ENCODE data around the gene FRMD4B. TPM values are rescaled to one million over a fixed set of nuclear protein-coding genes. Genes with fewer than 3 reads are reported as not detected.

The FRMD4B gene
- total and polyA plus RNA-seq, 10 of the 15 experiments (the other 5 are each of a cell fraction or from before 2014, with no cell fraction given): 3.9 to 11.4 (median 8.0) TPM

DNA sequence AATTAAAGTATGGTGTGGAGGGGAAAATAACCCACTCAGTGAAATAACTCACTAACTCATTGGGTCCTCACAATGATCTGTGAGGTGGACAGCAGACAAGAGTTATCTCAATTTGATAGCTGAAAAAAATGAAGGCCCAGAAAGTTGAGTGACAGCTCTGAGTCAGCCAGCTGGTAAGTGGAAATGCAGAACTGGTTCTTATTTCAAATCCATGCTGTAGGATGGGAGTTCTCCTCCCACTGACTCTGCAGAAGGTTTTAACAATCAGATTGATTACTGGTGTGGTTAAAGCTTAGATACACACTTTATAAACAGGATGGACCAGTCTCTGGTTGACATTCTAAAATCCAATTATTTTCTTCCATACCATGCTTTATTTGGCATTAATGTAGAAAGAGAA, 176.5 kb downstream of the FRMD4B start:
- no peak for FAIRE-seq
- ChIA-PET POLR2A (interaction anchor here (2.5 kb wide), 1 partner anchor 9 kb away, joined by 10 read pairs; no protein-coding TSS in a partner anchor), CTCF (interaction anchor here (1.0 to 2.8 kb wide), 7 partner anchors 9 to 104 kb away, joined by 3 to 10 read pairs (median 5); no protein-coding TSS in a partner anchor), SMC1A (ENCODE audit: uncharacterized antibody, unreplicated experiment) (interaction anchor here (0.6 to 1.6 kb wide), 11 partner anchors 9 to 97 kb away, joined by 3 to 4 read pairs (median 4); no protein-coding TSS in a partner anchor), RAD21 (ENCODE audit: unreplicated experiment) (interaction anchor here (2.1 to 3.7 kb wide), 2 partner anchors 28 to 96 kb away, joined by 8 to 12 read pairs; no protein-coding TSS in a partner anchor)
- H3K4me3 ChIP-seq: no peak overlapping the region
- no peak overlapping the region for H3K9ac ChIP-seq (ENCODE audit: control insufficient read depth, insufficient read depth, low read length)
- H4K20me1 ChIP-seq (ENCODE audit: control insufficient read depth, insufficient read depth): no peaks in the 10 kb centered on the region
- in situ Hi-C loops (cut with MboI): no loop called here
- intact Hi-C loops (cut with micrococcal nuclease; ENCODE audit: unreplicated experiment): no loop called here
- no peak overlapping the region for H2AFZ ChIP-seq (ENCODE audit: control insufficient read depth, low read depth, low read length)
- peaks cover 9% of the 10 kb centered on the region for H3K4me1 ChIP-seq (ENCODE audit: control insufficient read depth, insufficient read depth, low read length)
- BruUV-seq (replicated peaks): no TSS peak
- H3K27ac ChIP-seq (ENCODE audit: control insufficient read depth, insufficient read depth): no peak overlapping the region
- no peaks in the 10 kb centered on the region for H3K79me2 ChIP-seq (ENCODE audit: control insufficient read depth, insufficient read depth, low read length)
- H3K36me3 ChIP-seq (ENCODE audit: control insufficient read depth in 2 of 2, insufficient read depth in 2 of 2, low read length in 1 of 2): no peaks in the 10 kb centered on the region
- no peak for DNase-seq (ENCODE audit: low read depth, low spot score)
- no peak for ATAC-seq
- H3K4me2 ChIP-seq (ENCODE audit: control insufficient read depth, insufficient read depth): no peak overlapping the region
- no peak for TF ChIP-seq RCOR1 (conservative IDR thresholded peaks at IDR 0.05; ENCODE audit: low read depth, low read length)
- TF ChIP-seq, protein P1, sequence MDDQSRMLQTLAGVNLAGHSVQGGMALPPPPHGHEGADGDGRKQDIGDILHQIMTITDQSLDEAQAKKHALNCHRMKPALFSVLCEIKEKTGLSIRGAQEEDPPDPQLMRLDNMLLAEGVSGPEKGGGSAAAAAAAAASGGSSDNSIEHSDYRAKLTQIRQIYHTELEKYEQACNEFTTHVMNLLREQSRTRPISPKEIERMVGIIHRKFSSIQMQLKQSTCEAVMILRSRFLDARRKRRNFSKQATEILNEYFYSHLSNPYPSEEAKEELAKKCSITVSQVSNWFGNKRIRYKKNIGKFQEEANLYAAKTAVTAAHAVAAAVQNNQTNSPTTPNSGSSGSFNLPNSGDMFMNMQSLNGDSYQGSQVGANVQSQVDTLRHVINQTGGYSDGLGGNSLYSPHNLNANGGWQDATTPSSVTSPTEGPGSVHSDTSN (IDR thresholded peaks at IDR 0.05; ENCODE audit: insufficient replicate concordance, low read depth, low read length): peak; percentile 33
- TF ChIP-seq, protein P2, sequence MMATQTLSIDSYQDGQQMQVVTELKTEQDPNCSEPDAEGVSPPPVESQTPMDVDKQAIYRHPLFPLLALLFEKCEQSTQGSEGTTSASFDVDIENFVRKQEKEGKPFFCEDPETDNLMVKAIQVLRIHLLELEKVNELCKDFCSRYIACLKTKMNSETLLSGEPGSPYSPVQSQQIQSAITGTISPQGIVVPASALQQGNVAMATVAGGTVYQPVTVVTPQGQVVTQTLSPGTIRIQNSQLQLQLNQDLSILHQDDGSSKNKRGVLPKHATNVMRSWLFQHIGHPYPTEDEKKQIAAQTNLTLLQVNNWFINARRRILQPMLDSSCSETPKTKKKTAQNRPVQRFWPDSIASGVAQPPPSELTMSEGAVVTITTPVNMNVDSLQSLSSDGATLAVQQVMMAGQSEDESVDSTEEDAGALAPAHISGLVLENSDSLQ (IDR thresholded peaks at IDR 0.05): peak; percentile 85
- TF ChIP-seq, protein P3, sequence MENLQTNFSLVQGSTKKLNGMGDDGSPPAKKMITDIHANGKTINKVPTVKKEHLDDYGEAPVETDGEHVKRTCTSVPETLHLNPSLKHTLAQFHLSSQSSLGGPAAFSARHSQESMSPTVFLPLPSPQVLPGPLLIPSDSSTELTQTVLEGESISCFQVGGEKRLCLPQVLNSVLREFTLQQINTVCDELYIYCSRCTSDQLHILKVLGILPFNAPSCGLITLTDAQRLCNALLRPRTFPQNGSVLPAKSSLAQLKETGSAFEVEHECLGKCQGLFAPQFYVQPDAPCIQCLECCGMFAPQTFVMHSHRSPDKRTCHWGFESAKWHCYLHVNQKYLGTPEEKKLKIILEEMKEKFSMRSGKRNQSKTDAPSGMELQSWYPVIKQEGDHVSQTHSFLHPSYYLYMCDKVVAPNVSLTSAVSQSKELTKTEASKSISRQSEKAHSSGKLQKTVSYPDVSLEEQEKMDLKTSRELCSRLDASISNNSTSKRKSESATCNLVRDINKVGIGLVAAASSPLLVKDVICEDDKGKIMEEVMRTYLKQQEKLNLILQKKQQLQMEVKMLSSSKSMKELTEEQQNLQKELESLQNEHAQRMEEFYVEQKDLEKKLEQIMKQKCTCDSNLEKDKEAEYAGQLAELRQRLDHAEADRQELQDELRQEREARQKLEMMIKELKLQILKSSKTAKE (IDR thresholded peaks at IDR 0.05; ENCODE audit: low read depth, poor library complexity, severe bottlenecking): no peak
- TF ChIP-seq, protein P4, sequence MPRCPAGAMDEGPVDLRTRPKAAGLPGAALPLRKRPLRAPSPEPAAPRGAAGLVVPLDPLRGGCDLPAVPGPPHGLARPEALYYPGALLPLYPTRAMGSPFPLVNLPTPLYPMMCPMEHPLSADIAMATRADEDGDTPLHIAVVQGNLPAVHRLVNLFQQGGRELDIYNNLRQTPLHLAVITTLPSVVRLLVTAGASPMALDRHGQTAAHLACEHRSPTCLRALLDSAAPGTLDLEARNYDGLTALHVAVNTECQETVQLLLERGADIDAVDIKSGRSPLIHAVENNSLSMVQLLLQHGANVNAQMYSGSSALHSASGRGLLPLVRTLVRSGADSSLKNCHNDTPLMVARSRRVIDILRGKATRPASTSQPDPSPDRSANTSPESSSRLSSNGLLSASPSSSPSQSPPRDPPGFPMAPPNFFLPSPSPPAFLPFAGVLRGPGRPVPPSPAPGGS (IDR thresholded peaks at IDR 0.05; ENCODE audit: borderline replicate concordance, insufficient read depth, low read depth, low read length, poor library complexity, severe bottlenecking): no peak
- H3K9me3 ChIP-seq (replicated peaks; ENCODE audit: control insufficient read depth, insufficient read depth, low read length): no peaks in the 10 kb centered on the region
- no peaks in the 10 kb centered on the region for H3K27me3 ChIP-seq (replicated peaks in 1 of 2; ENCODE audit: control insufficient read depth in 2 of 2, insufficient read depth in 2 of 2, low read length in 1 of 2)
